ENCODE measurements around the gene SCN5A.

The SCN5A gene

GRCh38 chr3:38582316-38582715, 67.2 kb downstream of the SCN5A start:
- no peaks in the 10 kb centered on the region for H3K4me1 ChIP-seq (ENCODE audit: insufficient read depth, low read length)
- no peak overlapping the region for H3K27ac ChIP-seq (ENCODE audit: low read depth, low read length)
- H3K4me3 ChIP-seq (ENCODE audit: low read depth in 1 of 2, low read length in 2 of 2), result no peak overlapping the region
- H3K27me3 ChIP-seq (ENCODE audit: control insufficient read depth in 1 of 2, insufficient read depth in 2 of 2, low read length in 2 of 2), result no peaks in the 10 kb centered on the region
- H3K9ac ChIP-seq (ENCODE audit: low read length), result no peak overlapping the region
- H3K36me3 ChIP-seq (ENCODE audit: insufficient read depth, low read length), result no peaks in the 10 kb centered on the region
- H3K9me3 ChIP-seq (ENCODE audit: low read length), result no peaks in the 10 kb centered on the region

GRCh38 chr3:38581774-38582173, 67.7 kb downstream of the SCN5A start:
- H3K9me3 ChIP-seq (ENCODE audit: low read length), result no peaks in the 10 kb centered on the region
- no peaks in the 10 kb centered on the region for H3K4me1 ChIP-seq (ENCODE audit: insufficient read depth, low read length)
- no peak overlapping the region for H3K27ac ChIP-seq (ENCODE audit: low read depth, low read length)
- no peaks in the 10 kb centered on the region for H3K27me3 ChIP-seq (ENCODE audit: control insufficient read depth in 1 of 2, insufficient read depth in 2 of 2, low read length in 2 of 2)
- H3K4me3 ChIP-seq (ENCODE audit: low read depth in 1 of 2, low read length in 2 of 2), result no peak overlapping the region
- H3K36me3 ChIP-seq (ENCODE audit: insufficient read depth, low read length), result no peaks in the 10 kb centered on the region
- no peak overlapping the region for H3K9ac ChIP-seq (ENCODE audit: low read length)

GRCh38 chr3:38580450-38581382, 68.8 kb downstream of the SCN5A start:
- no peak overlapping the region for H3K27ac ChIP-seq (ENCODE audit: low read depth, low read length)
- no peaks in the 10 kb centered on the region for H3K9me3 ChIP-seq (ENCODE audit: low read length)
- H3K27me3 ChIP-seq (ENCODE audit: control insufficient read depth in 1 of 2, insufficient read depth in 2 of 2, low read length in 2 of 2), result no peaks in the 10 kb centered on the region
- H3K36me3 ChIP-seq (ENCODE audit: insufficient read depth, low read length), result no peaks in the 10 kb centered on the region
- H3K9ac ChIP-seq (ENCODE audit: low read length), result no peak overlapping the region
- H3K4me3 ChIP-seq (ENCODE audit: low read depth in 1 of 2, low read length in 2 of 2), result no peak overlapping the region
- H3K4me1 ChIP-seq (ENCODE audit: insufficient read depth, low read length), result no peaks in the 10 kb centered on the region

- H3K36me3 ChIP-seq (ENCODE audit: insufficient read depth, low read length), result no peaks in the 10 kb centered on the region
- no peaks in the 10 kb centered on the region for H3K4me1 ChIP-seq (ENCODE audit: insufficient read depth, low read length)
- no peaks in the 10 kb centered on the region for H3K27me3 ChIP-seq (ENCODE audit: control insufficient read depth in 1 of 2, insufficient read depth in 2 of 2, low read length in 2 of 2)
- H3K27ac ChIP-seq (ENCODE audit: low read depth, low read length), result no peak overlapping the region
- H3K4me3 ChIP-seq (ENCODE audit: low read depth in 1 of 2, low read length in 2 of 2), result no peak overlapping the region
- no peak overlapping the region for H3K9ac ChIP-seq (ENCODE audit: low read length)
- H3K9me3 ChIP-seq (ENCODE audit: low read length), result no peaks in the 10 kb centered on the region
These were observed 69.7 kb downstream of the SCN5A start for GRCh38 chr3:38579551-38580449.

- H3K27ac ChIP-seq (ENCODE audit: low read depth, low read length), result no peak overlapping the region
- H3K4me3 ChIP-seq (ENCODE audit: low read depth in 1 of 2, low read length in 2 of 2), result no peak overlapping the region
- no peaks in the 10 kb centered on the region for H3K36me3 ChIP-seq (ENCODE audit: insufficient read depth, low read length)
These were observed 70.3 kb downstream of the SCN5A start for GRCh38 chr3:38579141-38579540.

GRCh38 chr3:38578551-38578950, 70.9 kb downstream of the SCN5A start:
- H3K36me3 ChIP-seq (ENCODE audit: insufficient read depth, low read length), result no peaks in the 10 kb centered on the region
- H3K4me1 ChIP-seq (ENCODE audit: insufficient read depth, low read length), result no peaks in the 10 kb centered on the region
- H3K9ac ChIP-seq (ENCODE audit: low read length), result no peak overlapping the region
- H3K4me3 ChIP-seq (ENCODE audit: low read depth in 1 of 2, low read length in 2 of 2), result no peak overlapping the region
- no peak overlapping the region for H3K27ac ChIP-seq (ENCODE audit: low read depth, low read length)
- H3K9me3 ChIP-seq (ENCODE audit: low read length), result no peaks in the 10 kb centered on the region
- no peaks in the 10 kb centered on the region for H3K27me3 ChIP-seq (ENCODE audit: control insufficient read depth in 1 of 2, insufficient read depth in 2 of 2, low read length in 2 of 2)

More at GRCh38 chr3:38579141-38579540, 70.3 kb downstream of the SCN5A start:
- Histone ChIP-seq H3K27me3 (ENCODE audit: control insufficient read depth in 1 of 2, insufficient read depth in 2 of 2, low read length in 2 of 2) (no peaks in the 10 kb centered on the region), H3K4me1 (ENCODE audit: insufficient read depth, low read length) (no peaks in the 10 kb centered on the region), H3K9me3 (ENCODE audit: low read length) (no peaks in the 10 kb centered on the region), H3K9ac (ENCODE audit: low read length) (no peak overlapping the region)

GRCh38 chr3:38578081-38578475, 71.4 kb downstream of the SCN5A start:
- Histone ChIP-seq H3K4me1 (ENCODE audit: insufficient read depth, low read length) (no peaks in the 10 kb centered on the region), H3K9me3 (ENCODE audit: low read length) (no peaks in the 10 kb centered on the region), H3K27ac (ENCODE audit: low read depth, low read length) (no peak overlapping the region), H3K36me3 (ENCODE audit: insufficient read depth, low read length) (no peaks in the 10 kb centered on the region), H3K9ac (ENCODE audit: low read length) (no peak overlapping the region), H3K4me3 (ENCODE audit: low read depth in 1 of 2, low read length in 2 of 2) (no peak overlapping the region), H3K27me3 (ENCODE audit: control insufficient read depth in 1 of 2, insufficient read depth in 2 of 2, low read length in 2 of 2) (no peaks in the 10 kb centered on the region)

- Histone ChIP-seq H3K27ac (ENCODE audit: low read depth, low read length) (no peak overlapping the region), H3K4me1 (ENCODE audit: insufficient read depth, low read length) (no peaks in the 10 kb centered on the region), H3K9me3 (ENCODE audit: low read length) (no peaks in the 10 kb centered on the region)
These were observed 72.0 kb downstream of the SCN5A start for GRCh38 chr3:38577371-38578080.

GRCh38 chr3:38576526-38577370, 72.7 kb downstream of the SCN5A start:
- Histone ChIP-seq H3K4me1 (ENCODE audit: insufficient read depth, low read length) (no peaks in the 10 kb centered on the region), H3K4me3 (ENCODE audit: low read depth in 1 of 2, low read length in 2 of 2) (no peak overlapping the region), H3K36me3 (ENCODE audit: insufficient read depth, low read length) (no peaks in the 10 kb centered on the region), H3K9ac (ENCODE audit: low read length) (no peak overlapping the region), H3K27me3 (ENCODE audit: control insufficient read depth in 1 of 2, insufficient read depth in 2 of 2, low read length in 2 of 2) (no peaks in the 10 kb centered on the region), H3K27ac (ENCODE audit: low read depth, low read length) (no peak overlapping the region), H3K9me3 (ENCODE audit: low read length) (no peaks in the 10 kb centered on the region)

More at GRCh38 chr3:38577371-38578080, 72.0 kb downstream of the SCN5A start:
- no peaks in the 10 kb centered on the region for H3K36me3 ChIP-seq (ENCODE audit: insufficient read depth, low read length)
- H3K4me3 ChIP-seq (ENCODE audit: low read depth in 1 of 2, low read length in 2 of 2), result no peak overlapping the region
- H3K27me3 ChIP-seq (ENCODE audit: control insufficient read depth in 1 of 2, insufficient read depth in 2 of 2, low read length in 2 of 2), result no peaks in the 10 kb centered on the region
- H3K9ac ChIP-seq (ENCODE audit: low read length), result no peak overlapping the region

- Histone ChIP-seq H3K9ac (ENCODE audit: low read length) (no peak overlapping the region), H3K4me3 (ENCODE audit: low read depth in 1 of 2, low read length in 2 of 2) (no peak overlapping the region), H3K36me3 (ENCODE audit: insufficient read depth, low read length) (no peaks in the 10 kb centered on the region), H3K9me3 (ENCODE audit: low read length) (no peaks in the 10 kb centered on the region), H3K27me3 (ENCODE audit: control insufficient read depth in 1 of 2, insufficient read depth in 2 of 2, low read length in 2 of 2) (no peaks in the 10 kb centered on the region), H3K27ac (ENCODE audit: low read depth, low read length) (no peak overlapping the region), H3K4me1 (ENCODE audit: insufficient read depth, low read length) (no peaks in the 10 kb centered on the region)
These were observed 73.4 kb downstream of the SCN5A start for GRCh38 chr3:38576131-38576525.
